Activated CD8-positive, alpha-beta memory T cell treated with anti-CD3 and anti-CD28 coated beads for 24 hours (primary cell): ENCODE data around the gene CBY1.

Source experiments
- DNase-seq: peaks from one replicate; pipeline ENCODE4 v3.0.0-alpha.2; 2020

The CBY1 gene

GRCh38 chr22:38652859-38653258 lies 3.6 kb upstream of the CBY1 start:
- no peak for DNase-seq

GRCh38 chr22:38653741-38654140 lies 2.7 kb upstream of the CBY1 start:
- no peak for DNase-seq

GRCh38 chr22:38655519-38656255 lies 751 bp upstream of the CBY1 start:
- DNase-seq, result no peak

- DNase-seq, result peak; percentile 74
Observed at GRCh38 chr22:38657045-38657909, 839 bp downstream of the CBY1 start.

GRCh38 chr22:38674888-38675287 lies 18.4 kb downstream of the CBY1 start:
- DNase-seq, result no peak

- DNase-seq, result no peak
Observed at GRCh38 chr22:38675833-38676232, 19.4 kb downstream of the CBY1 start.

GRCh38 chr22:38681582-38682335 lies 25.3 kb downstream of the CBY1 start, which contains the start of gene TOMM22:
Gene TOMM22 (plus strand): TSS chr22:38681957. CDS start chr22:38681979, 22 bp downstream.
- peak; percentile 93 for DNase-seq

GRCh38 chr22:38684895-38685294 lies 28.5 kb downstream of the CBY1 start:
- no peak for DNase-seq

- no peak for DNase-seq
Observed at GRCh38 chr22:38685761-38686160, 29.3 kb downstream of the CBY1 start.

GRCh38 chr22:38689651-38690050 lies 33.2 kb downstream of the CBY1 start:
- DNase-seq, result no peak

GRCh38 chr22:38694049-38694448 lies 37.6 kb downstream of the CBY1 start:
- no peak for DNase-seq

GRCh38 chr22:38694940-38695339 lies 38.5 kb downstream of the CBY1 start:
- DNase-seq, result no peak

GRCh38 chr22:38696606-38697424 lies 40.4 kb downstream of the CBY1 start:
- DNase-seq, result no peak

GRCh38 chr22:38697425-38698089 lies 41.1 kb downstream of the CBY1 start:
- no peak for DNase-seq

- no peak for DNase-seq
Observed at GRCh38 chr22:38698407-38699094, 42.1 kb downstream of the CBY1 start.

- DNase-seq, result no peak
Observed at GRCh38 chr22:38699143-38699542, 42.7 kb downstream of the CBY1 start.

GRCh38 chr22:38699784-38700183 lies 43.3 kb downstream of the CBY1 start:
- DNase-seq, result no peak

- DNase-seq, result no peak
Observed at GRCh38 chr22:38700270-38700788, 43.9 kb downstream of the CBY1 start.

- peak; percentile 99 for DNase-seq
Observed at GRCh38 chr22:38700789-38701628, 44.6 kb downstream of the CBY1 start, which contains the start of gene JOSD1. Gene JOSD1 (minus strand): TSS chr22:38700943. CDS start chr22:38699987, 956 bp downstream.
